PC-3 (cell line): ENCODE data around the gene RASA2. TPM values are rescaled to one million over a fixed set of nuclear protein-coding genes. Genes with fewer than 3 reads are reported as not detected.
A peak's percentile ranks its signal among the peaks of the same experiment; 100 is the strongest.

Source experiments
- ATAC-seq: fragments of 200-7000 bp; cut with Tn5 transposase; 2 replicates; pipeline ENCODE4 v1.9.1; 2020; ENCODE audit warnings: mild to moderate bottlenecking, moderate library complexity
- BruUV-seq: library from RNA; stranded (reverse); fragments of 400-500 nt; replicated peaks from 2 replicates; lab custom pipeline; 2021; lab: Mats Ljungman, UMichigan
- CTCF ChIA-PET: fragments of 300-600 bp; sonication (Branson Sonifier 250); formaldehyde crosslinking; loops from one replicate; lab custom pipeline; 2022; ENCODE audit warnings: antibody characterized with exemption; lab: Charles Lee
- POLR2A ChIA-PET: fragments of 300-600 bp; sonication (Branson Sonifier 250); formaldehyde crosslinking; loops from one replicate; lab custom pipeline; 2022; ENCODE audit warnings: antibody characterized with exemption; ENCODE audit not compliant: unreplicated experiment; lab: Charles Lee
- DNase-seq: peaks from one replicate; pipeline ENCODE4 v3.0.0-alpha.2; 2015
- H2AFZ ChIP-seq: fragments of 300-600 bp; sonication (generic); 2 replicates; pipeline ENCODE4 v1.6.0; 2016; ENCODE audit warnings: antibody characterized with exemption, low read length
- H3F3A ChIP-seq: fragments of 300-600 bp; sonication (generic); one replicate; pipeline ENCODE4 v1.6.0; 2017; ENCODE audit warnings: antibody characterized with exemption, low read length, control low read depth, mild to moderate bottlenecking; ENCODE audit not compliant: unreplicated experiment
- H3K27ac ChIP-seq: fragments of 300-600 bp; sonication (generic); 2 replicates; pipeline ENCODE4 v1.5.1; 2016; ENCODE audit warnings: mild to moderate bottlenecking, low read length
- H3K27me3 ChIP-seq: fragments of 300-600 bp; sonication (generic); 2 replicates; pipeline ENCODE4 v1.6.1; 2016; ENCODE audit warnings: low read length, mixed read lengths
- H3K36me3 ChIP-seq: fragments of 300-600 bp; sonication (generic); 2 replicates; pipeline ENCODE4 v1.6.1; 2016; ENCODE audit warnings: low read depth, mixed run types, low read length, mixed read lengths
- H3K4me1 ChIP-seq: fragments of 300-600 bp; sonication (generic); 2 replicates; pipeline ENCODE4 v1.5.1; 2016; ENCODE audit warnings: low read length; ENCODE audit not compliant: insufficient read depth
- H3K4me2 ChIP-seq: fragments of 300-600 bp; sonication (generic); 2 replicates; pipeline ENCODE4 v1.6.0; 2016; ENCODE audit warnings: low read length
- H3K4me3 ChIP-seq: fragments of 300-600 bp; sonication (generic); 2 replicates; pipeline ENCODE4 v1.5.1; 2016; ENCODE audit warnings: mild to moderate bottlenecking, low read length, mixed read lengths
- H3K79me2 ChIP-seq: fragments of 300-600 bp; sonication (generic); 2 replicates; pipeline ENCODE4 v1.6.1; 2017; ENCODE audit warnings: low read length, mixed read lengths
- H3K9ac ChIP-seq: fragments of 300-600 bp; sonication (generic); 2 replicates; pipeline ENCODE4 v1.6.0; 2016; ENCODE audit warnings: mild to moderate bottlenecking, low read length
- H3K9me2 ChIP-seq: fragments of 300-600 bp; sonication (generic); replicated peaks from 2 replicates; pipeline ENCODE4 v1.6.1; 2016; ENCODE audit warnings: mixed run types, low read length, mixed read lengths
- H3K9me3 ChIP-seq: fragments of 300-600 bp; sonication (generic); 2 replicates; pipeline ENCODE4 v1.6.1; 2016; ENCODE audit warnings: low read length, mixed read lengths
- H4K20me1 ChIP-seq: fragments of 300-600 bp; sonication (generic); 2 replicates; pipeline ENCODE4 v1.6.1; 2016; ENCODE audit warnings: low read length, mixed read lengths
- EZH2 ChIP-seq: fragments of 300-600 bp; sonication (generic); IDR thresholded peaks from one replicate; pipeline ENCODE4 v1.6.1; 2017; ENCODE audit warnings: antibody characterized with exemption, mild to moderate bottlenecking, low read length; ENCODE audit not compliant: unreplicated experiment
- EZH2phosphoT487 ChIP-seq: fragments of 300-600 bp; sonication (generic); IDR thresholded peaks from 2 replicates; pipeline ENCODE4 v1.6.1; 2018; ENCODE audit warnings: mild to moderate bottlenecking, antibody characterized with exemption, low read length, borderline replicate concordance
- intact Hi-C: fragments of 100-400 bp; cut with micrococcal nuclease; formaldehyde crosslinking; loops from 2 replicates; pipeline ENCODE4 v1.9.0; 2023
- total RNA-seq: library from RNA; depleted of rRNA; stranded (reverse); fragments of >200 nt; gene quantifications from 2 replicates; pipeline ENCODE4 v1.2.3, GENCODE V29; 2014
- TF ChIP-seq, protein P1 (sequence below): fragments of 300-600 bp; sonication (generic); conservative IDR thresholded peaks from 2 replicates; pipeline ENCODE4 v1.5.1; 2017; ENCODE audit warnings: antibody characterized with exemption, low read depth, mild to moderate bottlenecking, low read length

The RASA2 gene
- total RNA-seq, 1 experiment from 2014 or later, result 3.7 TPM

- H3K27me3 ChIP-seq, result no peaks in the 10 kb centered on the region
- BruUV-seq, result no TSS peak
- no peak overlapping the region for H2AFZ ChIP-seq
- TF ChIP-seq, protein P1, sequence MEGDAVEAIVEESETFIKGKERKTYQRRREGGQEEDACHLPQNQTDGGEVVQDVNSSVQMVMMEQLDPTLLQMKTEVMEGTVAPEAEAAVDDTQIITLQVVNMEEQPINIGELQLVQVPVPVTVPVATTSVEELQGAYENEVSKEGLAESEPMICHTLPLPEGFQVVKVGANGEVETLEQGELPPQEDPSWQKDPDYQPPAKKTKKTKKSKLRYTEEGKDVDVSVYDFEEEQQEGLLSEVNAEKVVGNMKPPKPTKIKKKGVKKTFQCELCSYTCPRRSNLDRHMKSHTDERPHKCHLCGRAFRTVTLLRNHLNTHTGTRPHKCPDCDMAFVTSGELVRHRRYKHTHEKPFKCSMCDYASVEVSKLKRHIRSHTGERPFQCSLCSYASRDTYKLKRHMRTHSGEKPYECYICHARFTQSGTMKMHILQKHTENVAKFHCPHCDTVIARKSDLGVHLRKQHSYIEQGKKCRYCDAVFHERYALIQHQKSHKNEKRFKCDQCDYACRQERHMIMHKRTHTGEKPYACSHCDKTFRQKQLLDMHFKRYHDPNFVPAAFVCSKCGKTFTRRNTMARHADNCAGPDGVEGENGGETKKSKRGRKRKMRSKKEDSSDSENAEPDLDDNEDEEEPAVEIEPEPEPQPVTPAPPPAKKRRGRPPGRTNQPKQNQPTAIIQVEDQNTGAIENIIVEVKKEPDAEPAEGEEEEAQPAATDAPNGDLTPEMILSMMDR, result no peak
- TF ChIP-seq EZH2 (no peak), EZH2phosphoT487 (no peak)
- intact Hi-C loops, result no loop called here
- DNase-seq, result no peak
- no peaks in the 10 kb centered on the region for H3K4me1 ChIP-seq
- H3K4me2 ChIP-seq, result no peak overlapping the region
- no peak overlapping the region for H3K27ac ChIP-seq
- POLR2A ChIA-PET, result no interaction called here
- H3F3A ChIP-seq, result no peaks in the 10 kb centered on the region
- no peaks in the 10 kb centered on the region for H4K20me1 ChIP-seq
- CTCF ChIA-PET, result no interaction called here
- no peak for ATAC-seq
- H3K9me2 ChIP-seq, result no peaks in the 10 kb centered on the region
- H3K36me3 ChIP-seq, result no peaks in the 10 kb centered on the region
- no peaks in the 10 kb centered on the region for H3K9me3 ChIP-seq
- no peak overlapping the region for H3K4me3 ChIP-seq
- H3K79me2 ChIP-seq, result no peaks in the 10 kb centered on the region
- H3K9ac ChIP-seq, result no peak overlapping the region
Measured at GRCh38 chr3:141466633-141467169, 20.1 kb upstream of the RASA2 start.

- H3F3A ChIP-seq, result no peaks in the 10 kb centered on the region
- H3K27ac ChIP-seq, result no peak overlapping the region
- DNase-seq (no peak), ATAC-seq (no peak)
- H3K36me3 ChIP-seq, result no peaks in the 10 kb centered on the region
- no peaks in the 10 kb centered on the region for H3K27me3 ChIP-seq
- CTCF ChIA-PET, result no interaction called here
- intact Hi-C loops, result no loop called here
- no peak overlapping the region for H2AFZ ChIP-seq
- H4K20me1 ChIP-seq, result no peaks in the 10 kb centered on the region
- POLR2A ChIA-PET, result no interaction called here
- no TSS peak for BruUV-seq
- H3K9me2 ChIP-seq, result no peaks in the 10 kb centered on the region
- H3K9ac ChIP-seq, result no peak overlapping the region
- no peak overlapping the region for H3K4me2 ChIP-seq
- no peaks in the 10 kb centered on the region for H3K4me1 ChIP-seq
- no peaks in the 10 kb centered on the region for H3K79me2 ChIP-seq
- no peak overlapping the region for H3K4me3 ChIP-seq
- TF ChIP-seq EZH2 (no peak), EZH2phosphoT487 (no peak)
- TF ChIP-seq, protein P1, result no peak
- H3K9me3 ChIP-seq, result no peaks in the 10 kb centered on the region
Measured at GRCh38 chr3:141469720-141470119, 17.1 kb upstream of the RASA2 start.

DNA sequence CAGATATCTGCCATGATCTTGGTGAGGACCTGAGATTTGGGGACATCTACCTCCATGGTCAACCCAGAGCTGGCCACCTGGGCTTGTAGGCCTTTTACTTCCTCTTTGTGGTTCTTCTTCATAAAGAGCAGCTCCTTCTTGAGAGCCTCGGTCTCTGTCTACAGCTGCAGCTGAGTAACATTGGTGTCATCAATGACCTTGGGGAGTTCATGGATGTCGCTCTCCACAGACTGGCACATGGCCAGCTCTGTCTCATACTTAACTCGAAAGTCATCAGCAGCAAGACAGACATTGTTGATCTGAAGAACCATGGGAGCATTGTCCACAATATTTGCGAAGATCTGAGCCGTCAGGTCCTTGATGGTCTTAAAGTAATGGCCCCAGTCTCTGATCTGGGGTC, 15.7 kb upstream of the RASA2 start:
- Histone ChIP-seq H3K27me3 (no peaks in the 10 kb centered on the region), H3K27ac (no peak overlapping the region), H3F3A (no peaks in the 10 kb centered on the region), H3K4me2 (no peak overlapping the region), H3K9ac (no peak overlapping the region), H2AFZ (no peak overlapping the region), H4K20me1 (no peaks in the 10 kb centered on the region), H3K4me3 (no peak overlapping the region), H3K36me3 (no peaks in the 10 kb centered on the region), H3K4me1 (no peaks in the 10 kb centered on the region), H3K9me3 (no peaks in the 10 kb centered on the region), H3K79me2 (no peaks in the 10 kb centered on the region), H3K9me2 (no peaks in the 10 kb centered on the region)
- POLR2A ChIA-PET, result no interaction called here
- CTCF ChIA-PET, result no interaction called here
- intact Hi-C loops, result no loop called here
- BruUV-seq, result no TSS peak
- TF ChIP-seq EZH2phosphoT487 (no peak), EZH2 (no peak)
- TF ChIP-seq, protein P1, result no peak
- peak; percentile 14 for DNase-seq
- no peak for ATAC-seq
